HCT116 (cell line): Measurements from ENCODE around the gene NF1. TPM values are rescaled to one million over a fixed set of nuclear protein-coding genes. Genes with fewer than 3 reads are reported as not detected.

Experiments
- ATAC-seq: fragments of 200-7000 bp; cut with Tn5 transposase; 2 replicates; pipeline ENCODE4 v1.9.1; 2020; ENCODE audit warnings: mild to moderate bottlenecking, moderate library complexity
- BruUV-seq: library from RNA; stranded (reverse); fragments of 400-500 nt; replicated peaks from 2 replicates; lab custom pipeline; 2021; lab: Mats Ljungman, UMichigan
- CTCF ChIA-PET: fragments of 300-600 bp; sonication (Branson Sonifier 250); formaldehyde crosslinking; loops from one replicate; lab custom pipeline; 2021; ENCODE audit warnings: antibody characterized with exemption; lab: Charles Lee
- POLR2A ChIA-PET: fragments of 300-600, 350-600 bp; sonication (Branson Sonifier 250); formaldehyde crosslinking; loops from one replicate; lab custom pipeline; 2021; ENCODE audit warnings: antibody characterized with exemption; lab: Charles Lee
- RAD21 ChIA-PET, 2 experiments: fragments of 300-600 bp; sonication (Branson Sonifier 250); formaldehyde crosslinking; loops; one replicate each; lab custom pipeline; 2023; ENCODE audit warnings: low total read pairs in 2 of 2; ENCODE audit not compliant: uncharacterized antibody in 2 of 2, unreplicated experiment in 2 of 2, low non-redundant PET in 1 of 2; lab: Charles Lee
- DNase-seq: peaks from one replicate; pipeline ENCODE4 v3.0.0-alpha.2; 2010; ENCODE audit warnings: low read depth, low spot score
- H2AFZ ChIP-seq: fragments of 200-600 bp; shearing (Covaris generic), sonication (generic); 2 replicates; pipeline ENCODE4 v1.6.1; 2017; ENCODE audit warnings: low read depth, mixed run types, mixed read lengths, antibody characterized with exemption, low read length; ENCODE audit not compliant: poor library complexity, severe bottlenecking
- H3K27ac ChIP-seq: 2 replicates; pipeline ENCODE4 v1.5.1; 2012; ENCODE audit warnings: low read depth, low read length
- H3K27me3 ChIP-seq: fragments of 200-600 bp; sonication (generic); 2 replicates; pipeline ENCODE4 v1.6.1; 2016; ENCODE audit warnings: mixed run types, low read length, mixed read lengths; ENCODE audit not compliant: insufficient read depth
- H3K36me3 ChIP-seq, 2 experiments: fragments of 200-500 bp in 1 of 2; fragments of 200-600 bp in 1 of 2; sonication (Bioruptor generic) in 1 of 2; sonication (generic) in 1 of 2; 2 replicates each; pipeline versions ENCODE4 v1.5.1 to v1.6.1; 2014 to 2016; ENCODE audit warnings: low read length in 2 of 2, inconsistent platforms in 1 of 2, mixed read lengths in 1 of 2, mixed run types in 1 of 2; ENCODE audit not compliant: insufficient read depth in 2 of 2, control insufficient read depth in 1 of 2
- H3K4me1 ChIP-seq, 2 experiments: fragments of 200-600 bp in 1 of 2; sonication (generic) in 1 of 2; 2 replicates each; pipeline versions ENCODE4 v1.5.1 to v1.6.1; 2012 to 2017; ENCODE audit warnings: low read length in 2 of 2, inconsistent platforms in 1 of 2, mild to moderate bottlenecking in 1 of 2, mixed read lengths in 1 of 2, mixed run types in 1 of 2, moderate library complexity in 1 of 2; ENCODE audit not compliant: insufficient read depth in 2 of 2, control insufficient read depth in 1 of 2
- H3K4me2 ChIP-seq: fragments of 200-600 bp; sonication (generic); 2 replicates; pipeline ENCODE4 v1.6.1; 2017; ENCODE audit warnings: mixed run types, low read length, mixed read lengths
- H3K4me3 ChIP-seq, 2 experiments: fragments of 200-600 bp in 1 of 2; sonication (generic) in 1 of 2; replicated peaks in 1 of 2; 2 replicates each; pipeline ENCODE4 v1.5.1; 2011 to 2016; ENCODE audit warnings: low read length in 2 of 2, control low read depth in 1 of 2, low read depth in 1 of 2, mild to moderate bottlenecking in 1 of 2, mixed read lengths in 1 of 2, mixed run types in 1 of 2
- H3K79me2 ChIP-seq: fragments of 200-600 bp; sonication (generic); 2 replicates; pipeline ENCODE4 v1.6.1; 2017; ENCODE audit warnings: mild to moderate bottlenecking, mixed run types, low read length, moderate library complexity, mixed read lengths; ENCODE audit not compliant: insufficient read depth
- H3K9ac ChIP-seq: fragments of 200-600 bp; sonication (generic); 2 replicates; pipeline ENCODE4 v1.6.1; 2016; ENCODE audit warnings: low read length, mixed read lengths
- H3K9me2 ChIP-seq: fragments of 200-600 bp; sonication (generic), shearing (Covaris generic); 2 replicates; pipeline ENCODE4 v1.6.1; 2017; ENCODE audit warnings: mixed run types, mild to moderate bottlenecking, moderate library complexity; ENCODE audit not compliant: insufficient read depth
- H3K9me3 ChIP-seq, 2 experiments: fragments of 200-500 bp in 1 of 2; fragments of 200-600 bp in 1 of 2; sonication (Bioruptor generic) in 1 of 2; sonication (generic) in 1 of 2; 2 replicates each; pipeline ENCODE4 v1.6.1; 2014 to 2017; ENCODE audit warnings: low read length in 2 of 2, mixed read lengths in 2 of 2, inconsistent platforms in 1 of 2, low read depth in 1 of 2, mild to moderate bottlenecking in 1 of 2, mixed run types in 1 of 2, moderate library complexity in 1 of 2; ENCODE audit not compliant: control insufficient read depth in 1 of 2, insufficient read depth in 1 of 2
- H4K20me1 ChIP-seq: fragments of 200-600 bp; sonication (generic), shearing (Covaris generic); 2 replicates; pipeline ENCODE4 v1.6.1; 2017; ENCODE audit warnings: mixed run types, mild to moderate bottlenecking, moderate library complexity; ENCODE audit not compliant: insufficient read depth
- CBX3 ChIP-seq: IDR thresholded peaks from 2 replicates; pipeline ENCODE4 v1.6.1; 2012; ENCODE audit warnings: low read depth
- CEBPB ChIP-seq: IDR thresholded peaks from 2 replicates; pipeline ENCODE4 v1.6.1; 2012; ENCODE audit warnings: low read depth
- CTCF ChIP-seq, 3 experiments: fragments of 200-600 bp in 1 of 3; sonication (generic) in 1 of 3; IDR thresholded peaks in 2 of 3; conservative IDR thresholded peaks in 1 of 3; 2 replicates each; pipeline ENCODE4 v1.5.1; 2012 to 2017; ENCODE audit warnings: low read depth in 2 of 3, low read length in 2 of 3, antibody characterized with exemption in 1 of 3, borderline replicate concordance in 1 of 3, control low read depth in 1 of 3, mild to moderate bottlenecking in 1 of 3, mixed read lengths in 1 of 3, mixed run types in 1 of 3, moderate library complexity in 1 of 3; ENCODE audit not compliant: insufficient read depth in 1 of 3
- EGR1 ChIP-seq: IDR thresholded peaks from 2 replicates; pipeline ENCODE4 v1.6.1; 2012; ENCODE audit warnings: low read depth
- ELF1 ChIP-seq: IDR thresholded peaks from 2 replicates; pipeline ENCODE4 v1.6.1; 2012; ENCODE audit warnings: low read depth, borderline replicate concordance
- EZH2 ChIP-seq: fragments of 200-600 bp; sonication (generic); IDR thresholded peaks from 2 replicates; pipeline ENCODE4 v1.6.1; 2017; ENCODE audit warnings: antibody characterized with exemption, mixed run types
- EZH2phosphoT487 ChIP-seq: fragments of 200-600 bp; IDR thresholded peaks from 2 replicates; pipeline ENCODE4 v1.6.1; 2018; ENCODE audit warnings: antibody characterized with exemption, borderline replicate concordance
- FOSL1 ChIP-seq: IDR thresholded peaks from 2 replicates; pipeline ENCODE4 v1.6.1; 2012; ENCODE audit warnings: low read depth
- MAX ChIP-seq: IDR thresholded peaks from 2 replicates; pipeline ENCODE4 v1.6.1; 2012
- POLR2A ChIP-seq: IDR thresholded peaks from 2 replicates; pipeline ENCODE4 v1.7.0; 2011; ENCODE audit warnings: borderline replicate concordance; ENCODE audit not compliant: insufficient read depth, insufficient read length; ENCODE audit errors: extremely low read depth
- RAD21 ChIP-seq: IDR thresholded peaks from 2 replicates; pipeline ENCODE4 v1.6.1; 2012; ENCODE audit warnings: low read depth, mild to moderate bottlenecking
- SRF ChIP-seq: IDR thresholded peaks from 2 replicates; pipeline ENCODE4 v1.6.1; 2012; ENCODE audit warnings: low read depth
- TCF7L2 ChIP-seq: IDR thresholded peaks from 2 replicates; pipeline ENCODE4 v1.7.0; 2011; ENCODE audit warnings: borderline replicate concordance, inconsistent platforms; ENCODE audit not compliant: insufficient read depth, insufficient read length; ENCODE audit errors: extremely low read depth
- YY1 ChIP-seq: IDR thresholded peaks from 2 replicates; pipeline ENCODE4 v1.6.1; 2011; ENCODE audit warnings: low read length, low read depth, moderate library complexity, mild to moderate bottlenecking; ENCODE audit not compliant: insufficient replicate concordance; ENCODE audit errors: extremely low read depth
- ZFX ChIP-seq: fragments of 450-650 bp; IDR thresholded peaks from 2 replicates; pipeline ENCODE4 v1.6.1; 2017
- ZNF274 ChIP-seq: fragments of 200-500 bp; sonication (Bioruptor generic); IDR thresholded peaks from 2 replicates; pipeline ENCODE4 v1.6.1; 2014; ENCODE audit warnings: mild to moderate bottlenecking, low read depth, low read length, inconsistent platforms
- intact Hi-C: fragments of 100-400 bp; cut with micrococcal nuclease; formaldehyde crosslinking; loops from 2 replicates; pipeline ENCODE4 v1.10.0; 2022
- total RNA-seq: library from RNA; stranded (reverse); gene quantifications from one replicate; pipeline ENCODE4 v1.2.1, GENCODE V29; 2021; ENCODE audit not compliant: unreplicated experiment
- TF ChIP-seq, protein P1 (sequence below): IDR thresholded peaks from 2 replicates; pipeline ENCODE4 v1.6.1; 2011; ENCODE audit warnings: mild to moderate bottlenecking, low read length, moderate library complexity; ENCODE audit not compliant: insufficient replicate concordance; ENCODE audit errors: extremely low read depth
- TF ChIP-seq, protein P2 (sequence below): IDR thresholded peaks from 2 replicates; pipeline ENCODE4 v1.6.1; 2012; ENCODE audit warnings: low read depth
- TF ChIP-seq, protein P3 (sequence below): IDR thresholded peaks from 2 replicates; pipeline ENCODE4 v1.6.1; 2012

The NF1 gene
- total RNA-seq, 1 experiment from 2014 or later, result 20.8 TPM

DNA sequence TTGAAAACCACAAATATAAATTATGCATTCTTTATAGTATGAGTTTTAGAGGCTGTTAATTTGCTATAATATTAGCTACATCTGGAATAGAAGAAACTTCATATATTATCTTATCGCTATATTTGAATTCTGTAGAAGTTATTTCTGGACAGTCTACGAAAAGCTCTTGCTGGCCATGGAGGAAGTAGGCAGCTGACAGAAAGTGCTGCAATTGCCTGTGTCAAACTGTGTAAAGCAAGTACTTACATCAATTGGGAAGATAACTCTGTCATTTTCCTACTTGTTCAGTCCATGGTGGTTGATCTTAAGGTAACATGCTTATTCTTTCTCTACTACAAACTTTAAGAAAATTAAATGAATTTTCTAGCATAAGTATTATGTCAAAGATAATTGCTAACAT, 105.5 kb downstream of the NF1 start:
- Histone ChIP-seq H3K9ac (no peak overlapping the region), H3K36me3 (0 out of 4 replicates have a peak, but pooled peaks cover 0 to 2% of the 10 kb centered on the region in 2 experiments), H4K20me1 (no peaks in the 10 kb centered on the region), H3K9me3 (no peaks in the 10 kb centered on the region; a peak in 1 of 4 replicates), H2AFZ (no peak overlapping the region), H3K4me1 (peaks cover 0 to 12% of the 10 kb centered on the region in 2 experiments; a peak in 2 of 4 replicates), H3K79me2 (peaks cover 4% of the 10 kb centered on the region; the same call in 1 of the 2 replicates), H3K4me2 (no peak overlapping the region), H3K4me3 (no peak overlapping the region), H3K27me3 (no peaks in the 10 kb centered on the region), H3K27ac (no peak overlapping the region), H3K9me2 (no peaks in the 10 kb centered on the region)
- POLR2A ChIA-PET, result no interaction called here
- no peak for ATAC-seq
- intact Hi-C loops, result no loop called here
- no peak for DNase-seq
- RAD21 ChIA-PET, result no interaction called here
- no TSS peak for BruUV-seq
- CTCF ChIA-PET, result no interaction called here
- no peak for TF ChIP-seq CBX3
- no peak for TF ChIP-seq POLR2A
- no peak for TF ChIP-seq SRF
- TF ChIP-seq ELF1, result no peak
- TF ChIP-seq RAD21, result no peak
- TF ChIP-seq CTCF (IDR thresholded peaks at IDR 0.05 in 2 of 3, conservative IDR thresholded peaks at IDR 0.05 in 1 of 3; ENCODE audit: borderline replicate concordance in 1 of 3, insufficient read depth in 1 of 3, low read depth in 2 of 3, low read length in 2 of 3), result no peak
- TF ChIP-seq YY1, result no peak
- TF ChIP-seq MAX, result no peak
- no peak for TF ChIP-seq EZH2phosphoT487
- TF ChIP-seq, protein P1, sequence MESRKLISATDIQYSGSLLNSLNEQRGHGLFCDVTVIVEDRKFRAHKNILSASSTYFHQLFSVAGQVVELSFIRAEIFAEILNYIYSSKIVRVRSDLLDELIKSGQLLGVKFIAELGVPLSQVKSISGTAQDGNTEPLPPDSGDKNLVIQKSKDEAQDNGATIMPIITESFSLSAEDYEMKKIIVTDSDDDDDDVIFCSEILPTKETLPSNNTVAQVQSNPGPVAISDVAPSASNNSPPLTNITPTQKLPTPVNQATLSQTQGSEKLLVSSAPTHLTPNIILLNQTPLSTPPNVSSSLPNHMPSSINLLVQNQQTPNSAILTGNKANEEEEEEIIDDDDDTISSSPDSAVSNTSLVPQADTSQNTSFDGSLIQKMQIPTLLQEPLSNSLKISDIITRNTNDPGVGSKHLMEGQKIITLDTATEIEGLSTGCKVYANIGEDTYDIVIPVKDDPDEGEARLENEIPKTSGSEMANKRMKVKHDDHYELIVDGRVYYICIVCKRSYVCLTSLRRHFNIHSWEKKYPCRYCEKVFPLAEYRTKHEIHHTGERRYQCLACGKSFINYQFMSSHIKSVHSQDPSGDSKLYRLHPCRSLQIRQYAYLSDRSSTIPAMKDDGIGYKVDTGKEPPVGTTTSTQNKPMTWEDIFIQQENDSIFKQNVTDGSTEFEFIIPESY, result no peak
- TF ChIP-seq EZH2, result no peak
- TF ChIP-seq FOSL1, result no peak
- TF ChIP-seq, protein P2, sequence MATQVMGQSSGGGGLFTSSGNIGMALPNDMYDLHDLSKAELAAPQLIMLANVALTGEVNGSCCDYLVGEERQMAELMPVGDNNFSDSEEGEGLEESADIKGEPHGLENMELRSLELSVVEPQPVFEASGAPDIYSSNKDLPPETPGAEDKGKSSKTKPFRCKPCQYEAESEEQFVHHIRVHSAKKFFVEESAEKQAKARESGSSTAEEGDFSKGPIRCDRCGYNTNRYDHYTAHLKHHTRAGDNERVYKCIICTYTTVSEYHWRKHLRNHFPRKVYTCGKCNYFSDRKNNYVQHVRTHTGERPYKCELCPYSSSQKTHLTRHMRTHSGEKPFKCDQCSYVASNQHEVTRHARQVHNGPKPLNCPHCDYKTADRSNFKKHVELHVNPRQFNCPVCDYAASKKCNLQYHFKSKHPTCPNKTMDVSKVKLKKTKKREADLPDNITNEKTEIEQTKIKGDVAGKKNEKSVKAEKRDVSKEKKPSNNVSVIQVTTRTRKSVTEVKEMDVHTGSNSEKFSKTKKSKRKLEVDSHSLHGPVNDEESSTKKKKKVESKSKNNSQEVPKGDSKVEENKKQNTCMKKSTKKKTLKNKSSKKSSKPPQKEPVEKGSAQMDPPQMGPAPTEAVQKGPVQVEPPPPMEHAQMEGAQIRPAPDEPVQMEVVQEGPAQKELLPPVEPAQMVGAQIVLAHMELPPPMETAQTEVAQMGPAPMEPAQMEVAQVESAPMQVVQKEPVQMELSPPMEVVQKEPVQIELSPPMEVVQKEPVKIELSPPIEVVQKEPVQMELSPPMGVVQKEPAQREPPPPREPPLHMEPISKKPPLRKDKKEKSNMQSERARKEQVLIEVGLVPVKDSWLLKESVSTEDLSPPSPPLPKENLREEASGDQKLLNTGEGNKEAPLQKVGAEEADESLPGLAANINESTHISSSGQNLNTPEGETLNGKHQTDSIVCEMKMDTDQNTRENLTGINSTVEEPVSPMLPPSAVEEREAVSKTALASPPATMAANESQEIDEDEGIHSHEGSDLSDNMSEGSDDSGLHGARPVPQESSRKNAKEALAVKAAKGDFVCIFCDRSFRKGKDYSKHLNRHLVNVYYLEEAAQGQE, result no peak
- TF ChIP-seq ZNF274, result no peak
- TF ChIP-seq ZFX, result no peak
- TF ChIP-seq, protein P3, sequence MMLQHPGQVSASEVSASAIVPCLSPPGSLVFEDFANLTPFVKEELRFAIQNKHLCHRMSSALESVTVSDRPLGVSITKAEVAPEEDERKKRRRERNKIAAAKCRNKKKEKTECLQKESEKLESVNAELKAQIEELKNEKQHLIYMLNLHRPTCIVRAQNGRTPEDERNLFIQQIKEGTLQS, result no peak
- no peak for TF ChIP-seq EGR1
- TF ChIP-seq TCF7L2, result no peak
- TF ChIP-seq CEBPB, result no peak
